ENCODE data around the gene TSSK1B. TPM values are rescaled to one million over a fixed set of nuclear protein-coding genes. Genes with fewer than 3 reads are reported as not detected.

The TSSK1B gene
- total RNA-seq, 1 donor from 2014 or later, result 0.16 TPM

GRCh38 chr5:113387844-113388243 lies 46.9 kb downstream of the TSSK1B start:
- DNase-seq (ENCODE audit: low read depth, low spot score), result no peak
- Mint-ChIP-seq H3K36me3 (ENCODE audit: low read depth) (no peaks in the 10 kb centered on the region), H3K9me3 (peaks cover 4% of the 10 kb centered on the region), H3K4me1 (peaks cover 5% of the 10 kb centered on the region), H3K27ac (ENCODE audit: unreplicated experiment) (no peak overlapping the region), H3K4me3 (no peak overlapping the region), H3K27me3 (ENCODE audit: low read depth) (no peaks in the 10 kb centered on the region)
- no peak for TF ChIP-seq CTCF (conservative IDR thresholded peaks at IDR 0.05)

GRCh38 chr5:113384782-113385285 lies 50.0 kb downstream of the TSSK1B start:
- DNase-seq (ENCODE audit: low read depth, low spot score), result no peak
- H3K4me3 Mint-ChIP-seq, result no peak overlapping the region
- H3K27ac Mint-ChIP-seq (ENCODE audit: unreplicated experiment), result no peak overlapping the region
- no peak for TF ChIP-seq CTCF (conservative IDR thresholded peaks at IDR 0.05)
- H3K4me1 Mint-ChIP-seq, result peaks cover 5% of the 10 kb centered on the region
- H3K27me3 Mint-ChIP-seq (ENCODE audit: low read depth), result no peaks in the 10 kb centered on the region
- H3K36me3 Mint-ChIP-seq (ENCODE audit: low read depth), result no peaks in the 10 kb centered on the region
- peaks cover 4% of the 10 kb centered on the region for H3K9me3 Mint-ChIP-seq

- no peak for TF ChIP-seq CTCF (conservative IDR thresholded peaks at IDR 0.05)
- H3K9me3 Mint-ChIP-seq, result no peaks in the 10 kb centered on the region
- H3K27me3 Mint-ChIP-seq (ENCODE audit: low read depth), result no peaks in the 10 kb centered on the region
- no peaks in the 10 kb centered on the region for H3K4me1 Mint-ChIP-seq
- no peak overlapping the region for H3K27ac Mint-ChIP-seq (ENCODE audit: unreplicated experiment)
- no peak overlapping the region for H3K4me3 Mint-ChIP-seq
- DNase-seq (ENCODE audit: low read depth, low spot score), result no peak
- H3K36me3 Mint-ChIP-seq (ENCODE audit: low read depth), result no peaks in the 10 kb centered on the region
Measured at GRCh38 chr5:113382731-113383130, 52.1 kb downstream of the TSSK1B start.

Other genes starting within 250 kb of the TSSK1B start
- 10.8 and 11.5 TPM in 2 replicates for gene MCC, start 53.5 kb upstream of the TSSK1B start, total RNA-seq
- gene YTHDC2, start 78.7 kb upstream of the TSSK1B start, total RNA-seq, result 28.8 and 32.1 TPM in 2 replicates

All from neural crest cell (in vitro differentiated cells).